Measurements from ENCODE around the gene SMPD3. TPM values are rescaled to one million over a fixed set of nuclear protein-coding genes. Genes with fewer than 3 reads are reported as not detected.

The SMPD3 gene
- total and polyA plus RNA-seq, 2 donors (not counting 3 experiments of a cell fraction or from before 2014, with no cell fraction given): not detected

DNA sequence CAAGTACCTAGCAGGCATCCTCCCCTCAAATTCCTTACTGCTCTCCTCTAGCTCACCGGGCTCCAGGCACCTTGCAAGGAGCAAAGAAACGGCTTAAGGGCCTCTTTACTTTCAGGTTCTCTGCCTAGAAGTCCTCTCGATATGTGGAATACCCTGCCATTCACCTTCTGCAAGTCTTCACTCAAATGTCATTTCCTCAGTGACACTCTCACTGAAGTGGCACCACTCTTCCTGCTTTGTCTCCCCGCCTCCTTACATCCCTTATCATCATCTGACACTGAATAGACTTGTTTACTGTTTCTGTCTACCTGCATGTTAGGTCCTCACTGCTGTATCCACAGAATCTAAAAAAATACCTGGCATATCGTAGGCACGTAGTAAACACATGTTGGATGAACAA is 138.5 kb downstream of the SMPD3 start:
- no peak overlapping the region for H2AFZ ChIP-seq (ENCODE audit: low read depth, low read length)

More for the DNA sequence above, 138.5 kb downstream of the SMPD3 start:
- Histone ChIP-seq H3K27ac (ENCODE audit: insufficient read depth, low read depth, low read length) (no peak overlapping the region), H3K4me1 (ENCODE audit: control insufficient read depth, extremely low read depth, insufficient read depth, low read length) (peaks cover 20% of the 10 kb centered on the region), H3K9ac (replicated peaks; ENCODE audit: extremely low read depth, insufficient read depth, low read length) (peak overlapping the region; percentile 85), H3K9me3 (replicated peaks; ENCODE audit: control insufficient read depth, insufficient read depth, low read length) (no peaks in the 10 kb centered on the region), H3K4me2 (ENCODE audit: insufficient read depth, low read length) (peak overlapping the region; percentile 39), H4K20me1 (replicated peaks; ENCODE audit: control insufficient read depth, extremely low read depth, insufficient read depth, low read length) (no peaks in the 10 kb centered on the region), H3K4me3 (replicated peaks in 1 of 3; ENCODE audit: insufficient read depth in 1 of 3, low read depth in 1 of 3, low read length in 3 of 3) (peak overlapping the region; percentile 80 to 84 (median 83)), H3K79me2 (ENCODE audit: control insufficient read depth, insufficient read depth, low read length) (peaks cover 71% of the 10 kb centered on the region), H3K36me3 (ENCODE audit: control insufficient read depth in 2 of 2, extremely low read depth in 1 of 2, insufficient read depth in 2 of 2, low read length in 2 of 2) (peaks cover 5 to 13% of the 10 kb centered on the region in 2 experiments), H3K9me1 (replicated peaks; ENCODE audit: control insufficient read depth, extremely low read depth, insufficient read depth, low read length) (no peaks in the 10 kb centered on the region), H3K27me3 (ENCODE audit: control insufficient read depth in 2 of 2, insufficient read depth in 2 of 2, low read length in 2 of 2) (no peaks in the 10 kb centered on the region)
- DNase-seq (ENCODE audit: low read depth, low spot score) (no peak), FAIRE-seq (no peak)
- no TSS peak for BruUV-seq (replicated peaks)
- TF ChIP-seq JUN (IDR thresholded peaks at IDR 0.05; ENCODE audit: borderline replicate concordance, insufficient read depth, insufficient read length, low read depth) (no peak), CTCF (IDR thresholded peaks at IDR 0.05; ENCODE audit: extremely low read depth in 1 of 2, insufficient read depth in 1 of 2, low read depth in 1 of 2, low read length in 2 of 2) (no peak), FOS (IDR thresholded peaks at IDR 0.05; ENCODE audit: borderline replicate concordance, insufficient read depth, low read length) (no peak), MYC (IDR thresholded peaks at IDR 0.05; ENCODE audit: low read depth, low read length) (no peak), POLR2AphosphoS5 (IDR thresholded peaks at IDR 0.05; ENCODE audit: insufficient read depth, low read depth, low read length) (no peak), EZH2 (IDR thresholded peaks at IDR 0.05; ENCODE audit: borderline replicate concordance, low read depth, low read length, severe bottlenecking) (no peak), GATA2 (IDR thresholded peaks at IDR 0.05; ENCODE audit: insufficient read depth, insufficient read length, low read depth, low read length) (no peak), POLR2A (IDR thresholded peaks at IDR 0.05; ENCODE audit: low read depth, low read length) (no peak)
- TF ChIP-seq, protein P1, sequence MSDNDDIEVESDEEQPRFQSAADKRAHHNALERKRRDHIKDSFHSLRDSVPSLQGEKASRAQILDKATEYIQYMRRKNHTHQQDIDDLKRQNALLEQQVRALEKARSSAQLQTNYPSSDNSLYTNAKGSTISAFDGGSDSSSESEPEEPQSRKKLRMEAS (IDR thresholded peaks at IDR 0.05; ENCODE audit: insufficient read depth, insufficient read length): no peak
- dilution Hi-C loops (cut with MboI; ENCODE audit: extremely low pct_ligation_motif_present, low sequenced_read_pairs) (no loop called here), intact Hi-C loops (cut with micrococcal nuclease) (loop anchor here (1.0 to 2.0 kb wide), 3 partner anchors 15 to 44 kb away; no protein-coding TSS in a partner anchor)
- ChIA-PET CTCF (interaction anchor here (1.2 kb wide), 1 partner anchor 46 kb away, joined by 3 read pairs; no protein-coding TSS in a partner anchor), POLR2A (no interaction called here)

Small RNAs within 50 kb of the gene (small RNA-seq; reads per million reads assigned to genes)
- gene RF00019 (ENCODE audit: insufficient read depth, insufficient read length, low read depth, low replicate concordance): not detected
- not detected for gene RNU4-30P (ENCODE audit: insufficient read depth, insufficient read length, low read depth, low replicate concordance)

Other genes starting within 250 kb of the SMPD3 start
- 0.66 and 0.99 TPM in 2 replicates for gene ESRP2, start 212.4 kb downstream of the SMPD3 start, total RNA-seq
- gene ESRP2, start 212.4 kb downstream of the SMPD3 start, polyA plus RNA-seq: 0.57 and 0.70 TPM in 2 replicates
- gene PLA2G15, start 203.1 kb downstream of the SMPD3 start, total RNA-seq: 24.0 and 24.3 TPM in 2 replicates
- gene PLA2G15, start 203.1 kb downstream of the SMPD3 start, polyA plus RNA-seq: 41.8 and 45.4 TPM in 2 replicates
- gene SLC7A6, start 184.0 kb downstream of the SMPD3 start, total RNA-seq: 68.0 and 68.7 TPM in 2 replicates
- gene SLC7A6, start 184.0 kb downstream of the SMPD3 start, polyA plus RNA-seq: 86.5 and 92.0 TPM in 2 replicates
- 22.0 and 22.9 TPM in 2 replicates for gene SLC7A6OS, start 137.6 kb downstream of the SMPD3 start, total RNA-seq
- gene SLC7A6OS, start 137.6 kb downstream of the SMPD3 start, polyA plus RNA-seq: 7.1 and 8.3 TPM in 2 replicates
- gene PRMT7, start 137.5 kb downstream of the SMPD3 start, total RNA-seq: 33.8 and 43.4 TPM in 2 replicates
- gene PRMT7, start 137.5 kb downstream of the SMPD3 start, polyA plus RNA-seq: 54.6 and 57.9 TPM in 2 replicates
- 18.4 and 22.4 TPM in 2 replicates for gene ZFP90, start 90.8 kb upstream of the SMPD3 start, total RNA-seq
- gene ZFP90, start 90.8 kb upstream of the SMPD3 start, polyA plus RNA-seq: 10.1 and 10.9 TPM in 2 replicates
- gene CDH3, start 196.8 kb upstream of the SMPD3 start, total RNA-seq: 0.28 TPM in 1 of 2 replicates, not detected in the other
- gene CDH3, start 196.8 kb upstream of the SMPD3 start, polyA plus RNA-seq: 0.03 TPM in 1 of 2 replicates, not detected in the other

All from endothelial cell of umbilical vein (primary cell).